Keratinocyte (primary cell): ENCODE results near the gene ZC3H18. TPM values are rescaled to one million over a fixed set of nuclear protein-coding genes. Genes with fewer than 3 reads are reported as not detected.

Source experiments
- DNase-seq: peaks from one replicate; pipeline ENCODE4 v3.0.0-alpha.2; 2011; ENCODE audit warnings: low read depth, missing footprints, low spot score
- FAIRE-seq: peaks from 2 replicates; lab custom pipeline; 2011; peaks lifted over from hg19 to GRCh38; lab: Jason Lieb, UNC
- H2AFZ ChIP-seq: 2 replicates; pipeline ENCODE4 v1.6.0; 2012; ENCODE audit warnings: low read length, control low read depth, inconsistent platforms; ENCODE audit not compliant: control insufficient read depth
- H3K27ac ChIP-seq: 2 replicates; pipeline ENCODE4 v1.5.1; 2011; ENCODE audit warnings: low read length; ENCODE audit not compliant: control insufficient read depth, insufficient read depth
- H3K27me3 ChIP-seq: 3 replicates; pipeline ENCODE4 v1.6.0; 2011; ENCODE audit warnings: low read length; ENCODE audit not compliant: control insufficient read depth, insufficient read depth; ENCODE audit errors: extremely low read depth
- H3K36me3 ChIP-seq, 2 experiments: 2 replicates in 1 of 2; 3 replicates in 1 of 2; pipeline ENCODE4 v1.5.1; 2011; ENCODE audit warnings: low read length in 2 of 2, mild to moderate bottlenecking in 1 of 2; ENCODE audit not compliant: control insufficient read depth in 2 of 2, insufficient read depth in 2 of 2; ENCODE audit errors: extremely low read depth in 1 of 2
- H3K4me1 ChIP-seq: 3 replicates; pipeline ENCODE4 v1.5.1; 2011; ENCODE audit warnings: low read length; ENCODE audit not compliant: control insufficient read depth, insufficient read depth; ENCODE audit errors: extremely low read depth
- H3K4me2 ChIP-seq: 3 replicates; pipeline ENCODE4 v1.6.0; 2011; ENCODE audit warnings: low read depth, low read length; ENCODE audit not compliant: control insufficient read depth, insufficient read depth; ENCODE audit errors: extremely low read depth
- H3K4me3 ChIP-seq, 3 experiments: fragments of 200-600 bp in 1 of 3; sonication (generic) in 1 of 3; 2 replicates in 2 of 3; 3 replicates in 1 of 3; pipeline ENCODE4 v1.5.1; 2011 to 2016; ENCODE audit warnings: low read length in 3 of 3, mild to moderate bottlenecking in 3 of 3, control low read depth in 2 of 3, inconsistent platforms in 1 of 3, low read depth in 1 of 3, mixed read lengths in 1 of 3, mixed run types in 1 of 3, moderate library complexity in 1 of 3; ENCODE audit not compliant: control insufficient read depth in 2 of 3, insufficient read depth in 2 of 3; ENCODE audit errors: extremely low read depth in 1 of 3
- H3K79me2 ChIP-seq: 2 replicates; pipeline ENCODE4 v1.6.0; 2012; ENCODE audit warnings: low read length; ENCODE audit not compliant: control insufficient read depth, insufficient read depth
- H3K9ac ChIP-seq: 3 replicates; pipeline ENCODE4 v1.6.0; 2011; ENCODE audit warnings: low read length; ENCODE audit not compliant: control insufficient read depth, insufficient read depth; ENCODE audit errors: extremely low read depth
- H3K9me1 ChIP-seq: 3 replicates; pipeline ENCODE4 v1.6.0; 2011; ENCODE audit warnings: low read length; ENCODE audit not compliant: control insufficient read depth, insufficient read depth; ENCODE audit errors: extremely low read depth
- H3K9me3 ChIP-seq: 2 replicates; pipeline ENCODE4 v1.5.1; 2012; ENCODE audit warnings: low read depth, low read length; ENCODE audit not compliant: control insufficient read depth
- H4K20me1 ChIP-seq: 3 replicates; pipeline ENCODE4 v1.6.0; 2011; ENCODE audit warnings: low read length; ENCODE audit not compliant: control insufficient read depth, insufficient read depth; ENCODE audit errors: extremely low read depth
- EZH2 ChIP-seq: IDR thresholded peaks from one replicate; pipeline ENCODE4 v1.6.1; 2012; ENCODE audit warnings: inconsistent platforms, mild to moderate bottlenecking, low read length, moderate library complexity
- dilution Hi-C: fragments of 300-500 bp; cut with MboI; formaldehyde crosslinking; loops from one replicate; pipeline ENCODE4 v1.7.0; 2020; ENCODE audit warnings: low sequenced_read_pairs; ENCODE audit not compliant: extremely low pct_ligation_motif_present
- polyA plus RNA-seq, 5 experiments: library from polyadenylated mRNA; depleted of rRNA in 3 of 5; stranded (reverse) in 3 of 5; stranded (forward) in 1 of 5; unstranded in 1 of 5; fragments of >200 nt; gene quantifications; 1 replicate in 1 of 5; 2 replicates in 3 of 5; 3 replicates in 1 of 5; pipeline versions ENCODE4 v1.2.1 to v1.2.3, GENCODE V29; 2011 to 2012; ENCODE audit warnings: missing spikeins in 2 of 5, low read depth in 1 of 5, low replicate concordance in 1 of 5
- TF ChIP-seq, protein P1 (sequence below), 3 experiments: IDR thresholded peaks in 1 of 3; conservative IDR thresholded peaks in 1 of 3; optimal IDR thresholded peaks in 1 of 3; 2 replicates in 2 of 3; 3 replicates in 1 of 3; pipeline versions ENCODE3 to v1.5.1; 2011; ENCODE audit warnings: low read length in 3 of 3, mild to moderate bottlenecking in 3 of 3, moderate library complexity in 2 of 3, control low read depth in 1 of 3, inconsistent platforms in 1 of 3; ENCODE audit not compliant: insufficient read depth in 2 of 3; ENCODE audit errors: extremely low read depth in 1 of 3

ZC3H18 gene
- polyA plus RNA-seq, 1 donor (not counting 4 experiments of a cell fraction or from before 2014, with no cell fraction given): 7.5 TPM

DNA sequence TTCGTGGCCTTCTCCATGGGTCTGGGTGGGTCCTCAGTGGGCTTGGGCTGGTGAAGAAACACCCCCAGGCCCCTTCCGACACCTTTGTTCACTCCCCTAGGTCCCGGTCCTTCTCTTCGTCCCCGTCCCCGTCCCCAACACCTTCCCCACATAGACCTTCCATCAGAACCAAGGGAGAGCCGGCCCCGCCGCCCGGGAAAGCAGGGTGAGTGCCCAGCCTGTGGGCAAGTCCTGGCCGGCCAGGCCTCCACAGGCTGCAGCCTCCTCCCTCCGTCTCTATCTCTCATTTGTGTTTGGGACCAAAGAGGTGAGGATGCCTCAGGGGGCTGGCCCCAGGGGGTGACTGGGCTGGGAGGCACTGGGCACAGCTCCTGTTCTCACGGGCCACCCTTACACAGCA lies 53.7 kb downstream of the ZC3H18 start:
- H3K4me3 ChIP-seq: no peak overlapping the region
- peaks cover 3% of the 10 kb centered on the region for H3K79me2 ChIP-seq
- no peaks in the 10 kb centered on the region for H3K9me1 ChIP-seq
- dilution Hi-C loops: no loop called here
- H3K27me3 ChIP-seq: no peaks in the 10 kb centered on the region
- TF ChIP-seq EZH2: no peak
- TF ChIP-seq, protein P1, sequence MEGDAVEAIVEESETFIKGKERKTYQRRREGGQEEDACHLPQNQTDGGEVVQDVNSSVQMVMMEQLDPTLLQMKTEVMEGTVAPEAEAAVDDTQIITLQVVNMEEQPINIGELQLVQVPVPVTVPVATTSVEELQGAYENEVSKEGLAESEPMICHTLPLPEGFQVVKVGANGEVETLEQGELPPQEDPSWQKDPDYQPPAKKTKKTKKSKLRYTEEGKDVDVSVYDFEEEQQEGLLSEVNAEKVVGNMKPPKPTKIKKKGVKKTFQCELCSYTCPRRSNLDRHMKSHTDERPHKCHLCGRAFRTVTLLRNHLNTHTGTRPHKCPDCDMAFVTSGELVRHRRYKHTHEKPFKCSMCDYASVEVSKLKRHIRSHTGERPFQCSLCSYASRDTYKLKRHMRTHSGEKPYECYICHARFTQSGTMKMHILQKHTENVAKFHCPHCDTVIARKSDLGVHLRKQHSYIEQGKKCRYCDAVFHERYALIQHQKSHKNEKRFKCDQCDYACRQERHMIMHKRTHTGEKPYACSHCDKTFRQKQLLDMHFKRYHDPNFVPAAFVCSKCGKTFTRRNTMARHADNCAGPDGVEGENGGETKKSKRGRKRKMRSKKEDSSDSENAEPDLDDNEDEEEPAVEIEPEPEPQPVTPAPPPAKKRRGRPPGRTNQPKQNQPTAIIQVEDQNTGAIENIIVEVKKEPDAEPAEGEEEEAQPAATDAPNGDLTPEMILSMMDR (optimal IDR thresholded peaks at IDR 0.05 in 1 of 3, IDR thresholded peaks at IDR 0.05 in 1 of 3, conservative IDR thresholded peaks at IDR 0.05 in 1 of 3; ENCODE audit: extremely low read depth in 1 of 3, insufficient read depth in 2 of 3, low read length in 3 of 3): no peak
- peaks cover 4% of the 10 kb centered on the region for H4K20me1 ChIP-seq
- H3K36me3 ChIP-seq: peaks cover 40 to 42% of the 10 kb centered on the region in 2 experiments
- no peak overlapping the region for H3K9ac ChIP-seq
- H3K27ac ChIP-seq: no peak overlapping the region
- no peak for DNase-seq
- H2AFZ ChIP-seq: no peak overlapping the region
- no peak overlapping the region for H3K4me2 ChIP-seq
- H3K4me1 ChIP-seq: no peaks in the 10 kb centered on the region
- FAIRE-seq: no peak
- no peaks in the 10 kb centered on the region for H3K9me3 ChIP-seq

DNA sequence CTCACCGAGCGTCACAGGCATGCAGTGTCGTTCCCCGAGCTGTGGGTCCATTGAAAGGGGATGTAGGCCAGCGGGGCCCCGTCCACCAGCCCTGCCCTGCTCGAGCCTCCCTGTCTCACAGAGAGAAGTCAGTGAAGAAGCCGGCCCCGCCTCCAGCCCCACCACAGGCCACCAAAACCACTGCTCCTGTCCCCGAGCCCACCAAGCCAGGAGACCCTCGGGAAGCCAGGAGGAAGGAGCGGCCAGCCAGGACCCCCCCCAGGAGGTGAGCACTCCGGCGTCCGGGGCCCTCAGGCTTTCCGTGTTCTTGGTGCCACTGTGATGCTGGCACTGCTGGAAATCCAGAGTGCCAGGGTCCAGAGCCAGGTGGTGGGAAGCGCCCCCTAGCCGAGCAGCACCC lies 54.3 kb downstream of the ZC3H18 start:
- dilution Hi-C loops: no loop called here
- TF ChIP-seq, protein P1 (optimal IDR thresholded peaks at IDR 0.05 in 1 of 3, IDR thresholded peaks at IDR 0.05 in 1 of 3, conservative IDR thresholded peaks at IDR 0.05 in 1 of 3; ENCODE audit: extremely low read depth in 1 of 3, insufficient read depth in 2 of 3, low read length in 3 of 3): no peak
- no peak for TF ChIP-seq EZH2
- Histone ChIP-seq H3K27ac (no peak overlapping the region), H3K36me3 (peaks cover 40 to 41% of the 10 kb centered on the region in 2 experiments), H3K9me3 (no peaks in the 10 kb centered on the region), H3K4me3 (no peak overlapping the region), H4K20me1 (peaks cover 4% of the 10 kb centered on the region), H3K4me2 (no peak overlapping the region), H3K79me2 (peaks cover 3% of the 10 kb centered on the region), H3K27me3 (no peaks in the 10 kb centered on the region), H2AFZ (no peak overlapping the region), H3K9me1 (no peaks in the 10 kb centered on the region), H3K9ac (no peak overlapping the region), H3K4me1 (no peaks in the 10 kb centered on the region)
- DNase-seq (no peak), FAIRE-seq (no peak)
